H1 (cell line): ENCODE measurements around the gene CLDN6. TPM values are rescaled to one million over a fixed set of nuclear protein-coding genes. Genes with fewer than 3 reads are reported as not detected.

ENCODE experiments used
- ATF2 ChIP-seq: IDR thresholded peaks from 2 replicates; pipeline ENCODE4 v1.6.1; 2012; ENCODE audit warnings: low read length, inconsistent platforms
- CBX5 ChIP-seq: fragments of 300-800, 300-1000 bp; sonication (generic); IDR thresholded peaks from 2 replicates; pipeline ENCODE4 v1.7.1; 2016; ENCODE audit warnings: antibody characterized with exemption, low read length, low read depth
- CEBPB ChIP-seq: IDR thresholded peaks from 2 replicates; pipeline ENCODE4 v1.6.1; 2012; ENCODE audit warnings: low read depth, low read length
- E2F6 ChIP-seq: IDR thresholded peaks from 2 replicates; pipeline ENCODE4 v1.6.1; 2012; ENCODE audit warnings: inconsistent platforms
- EGR1 ChIP-seq: IDR thresholded peaks from 2 replicates; pipeline ENCODE4 v1.6.1; 2011; ENCODE audit warnings: low read depth, low read length, borderline replicate concordance
- KDM1A ChIP-seq: fragments of 200-600, 300-600 bp; sonication (generic); IDR thresholded peaks from 2 replicates; pipeline ENCODE4 v1.7.1; 2016; ENCODE audit warnings: mild to moderate bottlenecking, low read length, borderline replicate concordance
- KDM5A ChIP-seq: fragments of 200-600 bp; IDR thresholded peaks from 2 replicates; pipeline ENCODE4 v1.7.1; 2012; ENCODE audit warnings: mild to moderate bottlenecking, low read length, inconsistent platforms, mixed read lengths
- PHF8 ChIP-seq: fragments of 200-600 bp; sonication (generic); conservative IDR thresholded peaks from 2 replicates; pipeline ENCODE4 v1.7.1; 2012; ENCODE audit warnings: low read depth, mild to moderate bottlenecking, inconsistent platforms, low read length, moderate library complexity
- POLR2A ChIP-seq, 2 experiments: IDR thresholded peaks; 1 replicate in 1 of 2; 2 replicates in 1 of 2; pipeline ENCODE4 v1.6.1; 2011; ENCODE audit warnings: low read depth in 2 of 2, low read length in 2 of 2, mild to moderate bottlenecking in 2 of 2; ENCODE audit errors: control extremely low read depth in 1 of 2
- RAD21 ChIP-seq, 2 experiments: IDR thresholded peaks in 1 of 2; conservative IDR thresholded peaks in 1 of 2; 2 replicates each; pipeline ENCODE4 v1.6.1; 2011; ENCODE audit warnings: low read depth in 2 of 2, low read length in 2 of 2, improper control_type of control experiment in 1 of 2, inconsistent platforms in 1 of 2, mild to moderate bottlenecking in 1 of 2, moderate library complexity in 1 of 2
- RNF2 ChIP-seq: fragments of 200-900, 300-1000 bp; sonication (generic); IDR thresholded peaks from 2 replicates; pipeline ENCODE4 v1.7.1; 2016; ENCODE audit warnings: borderline replicate concordance, low read depth, mild to moderate bottlenecking, antibody characterized with exemption, low read length; ENCODE audit not compliant: poor library complexity, severe bottlenecking; ENCODE audit errors: missing control alignments
- SAP30 ChIP-seq: fragments of 300-600 bp; sonication (generic); IDR thresholded peaks from 2 replicates; pipeline ENCODE4 v1.7.1; 2012; ENCODE audit warnings: low read length, moderate library complexity, mild to moderate bottlenecking, inconsistent platforms; ENCODE audit not compliant: insufficient read depth, insufficient replicate concordance
- SP2 ChIP-seq: IDR thresholded peaks from 2 replicates; pipeline ENCODE4 v1.6.1; 2012; ENCODE audit warnings: mild to moderate bottlenecking, low read length, inconsistent platforms
- SRF ChIP-seq: IDR thresholded peaks from 2 replicates; pipeline ENCODE4 v1.6.1; 2011; ENCODE audit warnings: mild to moderate bottlenecking, low read depth, low read length, moderate library complexity
- TAF1 ChIP-seq: IDR thresholded peaks from 2 replicates; pipeline ENCODE4 v1.6.1; 2011; ENCODE audit warnings: mild to moderate bottlenecking, low read depth, low read length
- TBP ChIP-seq: IDR thresholded peaks from 2 replicates; pipeline ENCODE4 v1.6.1; 2011; ENCODE audit warnings: low read depth, low read length, improper control_type of control experiment
- TEAD4 ChIP-seq: IDR thresholded peaks from 2 replicates; pipeline ENCODE4 v1.6.1; 2012; ENCODE audit warnings: low read depth, low read length, inconsistent platforms, mixed read lengths
- YY1 ChIP-seq: IDR thresholded peaks from 2 replicates; pipeline ENCODE4 v1.6.1; 2011; ENCODE audit warnings: low read depth, mild to moderate bottlenecking, low read length
- polyA plus RNA-seq, 7 experiments: library from polyadenylated mRNA; depleted of rRNA in 3 of 7; stranded (reverse) in 5 of 7; unstranded in 2 of 7; fragments of >200 nt in 5 of 7; fragments of 200-250 nt in 2 of 7; gene quantifications; 1 replicate in 5 of 7; 2 replicates in 1 of 7; 4 replicates in 1 of 7; pipeline versions ENCODE4 v1.2.1 to v1.2.3, GENCODE V29; 2011 to 2013; ENCODE audit warnings: missing spikeins in 2 of 7, mixed read lengths in 2 of 7
- total RNA-seq: library from RNA; stranded (reverse); fragmentation: NEBNext Ultra II Directional; extraction: Animal tissue kit (Norgen Biotek cat#: 25700); gene quantifications from 2 replicates; pipeline ENCODE4 v1.2.1, GENCODE V29; 2021
- TF ChIP-seq, protein P1 (sequence below): IDR thresholded peaks from 2 replicates; pipeline ENCODE4 v1.6.1; 2011; ENCODE audit warnings: low read length, improper control_type of control experiment

Gene CLDN6
- total and polyA plus RNA-seq, 2 of the 8 experiments (the other 6 are each of a cell fraction or from before 2014, with no cell fraction given): 747 to 1,115 TPM

DNA sequence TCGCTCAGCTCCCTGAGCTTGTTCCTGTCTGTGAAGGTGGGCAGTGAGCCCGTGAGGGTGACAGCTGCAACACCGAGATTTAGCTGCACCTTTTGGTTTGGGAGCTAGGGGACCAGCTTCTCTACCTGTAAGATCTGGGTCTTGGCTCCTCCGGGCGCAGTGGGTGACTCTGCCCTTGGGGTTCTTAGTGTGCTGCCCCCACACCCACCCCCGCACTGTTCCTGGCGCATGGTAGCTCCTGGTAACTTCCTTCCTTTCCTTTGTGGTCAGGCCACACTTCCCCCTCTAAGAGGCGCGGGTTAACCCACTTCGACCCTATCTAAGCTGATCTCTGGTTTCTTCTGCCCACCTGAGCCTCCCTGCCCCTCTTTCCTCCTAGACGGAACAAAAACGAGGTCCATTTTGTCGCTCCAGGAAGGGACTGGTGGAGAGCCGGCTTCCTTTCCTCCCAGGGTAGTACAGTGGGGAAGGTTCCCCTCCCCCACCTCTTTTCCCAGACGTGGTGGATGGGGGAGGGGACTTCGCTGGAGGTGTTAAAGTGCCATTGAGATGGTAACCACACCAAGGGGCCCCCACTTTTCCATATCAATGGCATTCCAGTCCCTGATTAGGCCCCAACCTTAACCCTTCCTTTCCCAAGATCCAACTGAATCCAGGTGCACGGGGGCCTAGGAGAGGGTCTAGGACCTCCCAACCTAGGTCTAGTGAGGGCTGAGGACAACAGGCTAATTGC lies 9.9 kb downstream of the CLDN6 start (continued):
- TF ChIP-seq ATF2: peak; percentile 89
- TF ChIP-seq POLR2A (IDR thresholded peaks at IDR 0.05; ENCODE audit: control extremely low read depth in 1 of 2, low read depth in 2 of 2, low read length in 2 of 2): peak; percentile 84 to 87
- TF ChIP-seq SAP30: peak; percentile 36
- 0 out of 2 replicates have a peak, but pooled peaks have one; percentile 8 for TF ChIP-seq PHF8
- TF ChIP-seq SRF: 0 out of 2 replicates have a peak, but pooled peaks have one; percentile 16
- TF ChIP-seq, protein P1, sequence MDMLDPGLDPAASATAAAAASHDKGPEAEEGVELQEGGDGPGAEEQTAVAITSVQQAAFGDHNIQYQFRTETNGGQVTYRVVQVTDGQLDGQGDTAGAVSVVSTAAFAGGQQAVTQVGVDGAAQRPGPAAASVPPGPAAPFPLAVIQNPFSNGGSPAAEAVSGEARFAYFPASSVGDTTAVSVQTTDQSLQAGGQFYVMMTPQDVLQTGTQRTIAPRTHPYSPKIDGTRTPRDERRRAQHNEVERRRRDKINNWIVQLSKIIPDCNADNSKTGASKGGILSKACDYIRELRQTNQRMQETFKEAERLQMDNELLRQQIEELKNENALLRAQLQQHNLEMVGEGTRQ: no peak
- peak in 1 of 2 experiments; percentile 24; a peak in 1 of 4 replicates for TF ChIP-seq RAD21 (IDR thresholded peaks at IDR 0.05 in 1 of 2, conservative IDR thresholded peaks at IDR 0.05 in 1 of 2; ENCODE audit: low read depth in 2 of 2, low read length in 2 of 2)
- TF ChIP-seq KDM5A: no peak
- TF ChIP-seq CBX5: no peak
- TF ChIP-seq YY1: peak; percentile 80; the same call in 1 of the 2 replicates
- peak; percentile 85 for TF ChIP-seq EGR1
- TF ChIP-seq TBP: peak; percentile 86
- no peak for TF ChIP-seq CEBPB
- peak; percentile 87 for TF ChIP-seq TAF1
- TF ChIP-seq SP2: no peak
- TF ChIP-seq KDM1A: peak; percentile 93
- TF ChIP-seq TEAD4: peak; percentile 99
- no peak for TF ChIP-seq RNF2
- peak; percentile 35; the same call in 1 of the 2 replicates for TF ChIP-seq E2F6
